WERI-Rb-1 (cell line): Measurements from ENCODE around the gene FBN3.
"Not testable (repeated sequence)": the region's sequence is repeated elsewhere in the genome, so short reads cannot be mapped to it uniquely, and the experiment has no call there.

Experiments
- DNase-seq: peaks from one replicate; pipeline ENCODE4 v3.0.0-alpha.2; 2020
- H3K27ac ChIP-seq: fragments of 250-450 bp; sonication (Bioruptor Pico); 2 replicates; pipeline ENCODE4 v1.5.1; 2020; ENCODE audit warnings: mild to moderate bottlenecking, moderate library complexity
- H3K27me3 ChIP-seq: fragments of 250-450 bp; sonication (Bioruptor Pico); 2 replicates; pipeline ENCODE4 v1.5.1; 2021; ENCODE audit warnings: mild to moderate bottlenecking, low read depth, moderate library complexity; ENCODE audit not compliant: insufficient read depth, severe bottlenecking
- H3K36me3 ChIP-seq: fragments of 250-450 bp; sonication (Bioruptor Pico); 2 replicates; pipeline ENCODE4 v1.5.1; 2020; ENCODE audit warnings: mild to moderate bottlenecking, moderate library complexity
- H3K4me3 ChIP-seq: 2 replicates; pipeline ENCODE4 v1.5.1; 2011; ENCODE audit warnings: low read depth, mild to moderate bottlenecking, control low read depth, low read length
- H3K9me3 ChIP-seq: fragments of 250-450 bp; sonication (Bioruptor Pico); 2 replicates; pipeline ENCODE4 v1.5.1; 2021; ENCODE audit warnings: mild to moderate bottlenecking, moderate library complexity; ENCODE audit not compliant: severe bottlenecking
- CTCF ChIP-seq: IDR thresholded peaks from 2 replicates; pipeline ENCODE4 v1.5.1; 2011; ENCODE audit warnings: low read depth, mild to moderate bottlenecking, control low read depth, inconsistent platforms, low read length

The FBN3 gene

GRCh38 chr19:8161135-8161646 is 11.8 kb upstream of the FBN3 start:
- H3K4me3 ChIP-seq = no peak overlapping the region
- DNase-seq = peak; percentile 59
- no peaks in the 10 kb centered on the region for H3K9me3 ChIP-seq
- TF ChIP-seq CTCF = no peak
- H3K27me3 ChIP-seq = no peaks in the 10 kb centered on the region
- H3K36me3 ChIP-seq = no peaks in the 10 kb centered on the region
- H3K27ac ChIP-seq = no peak overlapping the region

GRCh38 chr19:8159322-8159721 is 9.9 kb upstream of the FBN3 start:
- H3K9me3 ChIP-seq, H3K27me3 ChIP-seq, DNase-seq, H3K4me3 ChIP-seq, H3K36me3 ChIP-seq, H3K27ac ChIP-seq: not testable (repeated sequence)

- TF ChIP-seq CTCF = peak; percentile 64
- DNase-seq = peak; percentile 74
- H3K27ac ChIP-seq = no peak overlapping the region
These were observed 9.2 kb upstream of the FBN3 start for GRCh38 chr19:8158411-8159074.

GRCh38 chr19:8155318-8155717 is 5.9 kb upstream of the FBN3 start:
- no peak overlapping the region for H3K4me3 ChIP-seq
- no peak for TF ChIP-seq CTCF
- H3K36me3 ChIP-seq = no peaks in the 10 kb centered on the region
- H3K27me3 ChIP-seq = no peaks in the 10 kb centered on the region
- no peak overlapping the region for H3K27ac ChIP-seq
- no peak for DNase-seq
- no peaks in the 10 kb centered on the region for H3K9me3 ChIP-seq

More at GRCh38 chr19:8158411-8159074, 9.2 kb upstream of the FBN3 start:
- no peaks in the 10 kb centered on the region for H3K27me3 ChIP-seq
- no peaks in the 10 kb centered on the region for H3K36me3 ChIP-seq
- no peaks in the 10 kb centered on the region for H3K9me3 ChIP-seq
- no peak overlapping the region for H3K4me3 ChIP-seq

GRCh38 chr19:8154014-8154413 is 4.6 kb upstream of the FBN3 start:
- not testable (repeated sequence) for H3K36me3 ChIP-seq, H3K27me3 ChIP-seq, H3K4me3 ChIP-seq, H3K27ac ChIP-seq, H3K9me3 ChIP-seq
- TF ChIP-seq CTCF = peak; percentile 31; the same call in 1 of the 2 replicates
- peak; percentile 35 for DNase-seq

GRCh38 chr19:8151767-8152035 is 2.3 kb upstream of the FBN3 start:
- TF ChIP-seq CTCF = no peak
- DNase-seq = no peak
- no peaks in the 10 kb centered on the region for H3K9me3 ChIP-seq
- H3K27me3 ChIP-seq = no peaks in the 10 kb centered on the region
- no peak overlapping the region for H3K4me3 ChIP-seq
- no peak overlapping the region for H3K27ac ChIP-seq
- H3K36me3 ChIP-seq = no peaks in the 10 kb centered on the region
